HEK293T (cell line): ENCODE results near the gene LRPAP1.

ENCODE experiments used
- ARNT ChIP-seq: fragments of 450-650 bp; IDR thresholded peaks from 2 replicates; pipeline ENCODE4 v1.6.1; 2017; ENCODE audit warnings: mild to moderate bottlenecking
- BHLHE40 ChIP-seq: fragments of 450-650 bp; IDR thresholded peaks from 2 replicates; pipeline ENCODE4 v1.6.1; 2016; ENCODE audit warnings: mild to moderate bottlenecking, moderate library complexity, borderline replicate concordance
- CTBP1 ChIP-seq: fragments of 450-650 bp; IDR thresholded peaks from 2 replicates; pipeline ENCODE4 v1.6.1; 2016; ENCODE audit warnings: borderline replicate concordance
- FOXM1 ChIP-seq: fragments of 450-650 bp; IDR thresholded peaks from 2 replicates; pipeline ENCODE4 v1.6.1; 2017; ENCODE audit warnings: mild to moderate bottlenecking, borderline replicate concordance
- HDGF ChIP-seq: fragments of 450-650 bp; IDR thresholded peaks from 2 replicates; pipeline ENCODE4 v1.6.1; 2017; ENCODE audit warnings: antibody characterized with exemption, borderline replicate concordance
- LEF1 ChIP-seq: fragments of 450-650 bp; IDR thresholded peaks from 2 replicates; pipeline ENCODE4 v1.6.1; 2017; ENCODE audit warnings: mild to moderate bottlenecking, borderline replicate concordance
- PKNOX1 ChIP-seq: fragments of 450-650 bp; IDR thresholded peaks from 2 replicates; pipeline ENCODE4 v1.6.1; 2016
- SUZ12 ChIP-seq: fragments of 450-650 bp; IDR thresholded peaks from 2 replicates; pipeline ENCODE4 v1.6.1; 2016; ENCODE audit warnings: mild to moderate bottlenecking
- TARDBP ChIP-seq: fragments of 450-650 bp; IDR thresholded peaks from 2 replicates; pipeline ENCODE4 v1.6.1; 2016

DNA sequence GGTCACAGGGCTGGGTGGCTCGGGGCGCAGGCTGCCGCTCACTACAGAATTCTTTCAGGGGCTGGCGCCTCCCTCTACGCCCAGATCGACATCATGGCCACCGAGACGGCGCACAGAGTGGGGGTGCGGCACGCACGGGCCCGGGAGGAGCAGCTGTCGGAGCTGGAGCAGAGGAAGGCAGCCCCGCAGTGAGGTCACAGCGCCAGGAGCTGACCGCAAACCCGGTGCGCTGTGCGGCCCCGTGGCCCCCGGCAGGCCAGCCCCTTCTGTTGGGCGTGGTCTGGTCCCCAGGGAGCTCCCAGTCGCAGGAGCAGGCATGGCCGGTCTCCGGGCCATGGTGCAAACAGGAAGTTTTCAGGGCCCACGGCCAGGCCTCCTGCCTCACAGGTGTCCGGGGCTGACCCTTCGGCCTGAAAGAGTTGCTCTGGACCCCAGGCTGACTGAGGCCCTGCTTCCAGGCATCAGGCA is 31.6 kb downstream of the LRPAP1 start:
- TF ChIP-seq SUZ12 (no peak), ARNT (no peak), CTBP1 (no peak), HDGF (no peak), FOXM1 (no peak), PKNOX1 (no peak), BHLHE40 (no peak), LEF1 (no peak), TARDBP (no peak)
